ENCODE results near the gene ELOVL5.

Gene ELOVL5

DNA sequence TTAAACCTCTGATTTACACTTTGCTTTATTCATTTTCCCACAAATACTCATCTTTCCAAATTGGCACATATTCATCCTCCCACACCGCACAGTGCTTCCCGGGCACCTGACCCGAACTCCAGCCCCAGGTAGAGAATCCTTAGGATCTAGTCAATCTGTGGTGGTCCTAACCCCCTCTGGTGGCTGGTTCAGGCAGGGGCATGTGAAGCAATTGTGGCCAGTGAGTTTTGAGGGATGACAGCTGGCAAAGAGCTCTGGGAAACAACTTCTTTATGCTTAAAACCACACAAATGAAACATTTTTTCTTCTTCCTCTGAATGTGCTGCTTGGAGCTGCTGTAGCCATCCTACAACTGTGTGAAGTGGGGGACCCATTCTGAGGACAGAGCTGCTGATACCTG, 54.7 kb downstream of the ELOVL5 start:
- Mint-ChIP-seq H3K36me3 (ENCODE audit: low read depth) (peaks cover 54% of the 10 kb centered on the region), H3K9me3 (no peaks in the 10 kb centered on the region), H3K4me1 (ENCODE audit: low read depth) (peaks cover 84% of the 10 kb centered on the region), H3K27ac (no peak overlapping the region), H3K4me3 (no peak overlapping the region), H3K27me3 (no peaks in the 10 kb centered on the region)

DNA sequence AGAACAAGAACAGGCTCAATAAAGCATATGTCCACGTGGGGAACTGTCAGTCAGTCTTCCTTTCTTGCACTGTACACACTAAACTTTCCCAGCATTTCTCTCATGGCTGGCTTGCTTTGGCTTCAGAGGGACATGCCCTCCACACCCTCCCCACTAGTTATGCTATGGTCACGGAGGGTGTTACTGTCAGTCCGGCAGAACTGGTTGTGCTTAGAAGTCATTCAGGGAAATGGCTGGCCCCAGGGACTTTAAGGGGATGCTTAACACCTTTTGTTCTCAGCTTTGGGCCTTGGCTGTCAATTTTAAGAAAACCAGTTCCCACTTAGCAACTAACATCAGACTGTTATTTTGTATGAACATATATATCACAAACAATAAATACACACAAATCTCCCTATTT, 55.1 kb downstream of the ELOVL5 start:
- H3K9me3 Mint-ChIP-seq = no peaks in the 10 kb centered on the region
- H3K4me3 Mint-ChIP-seq = no peak overlapping the region
- H3K4me1 Mint-ChIP-seq (ENCODE audit: low read depth) = peaks cover 82% of the 10 kb centered on the region
- H3K27ac Mint-ChIP-seq = no peak overlapping the region
- no peaks in the 10 kb centered on the region for H3K27me3 Mint-ChIP-seq
- H3K36me3 Mint-ChIP-seq (ENCODE audit: low read depth) = peaks cover 51% of the 10 kb centered on the region

DNA sequence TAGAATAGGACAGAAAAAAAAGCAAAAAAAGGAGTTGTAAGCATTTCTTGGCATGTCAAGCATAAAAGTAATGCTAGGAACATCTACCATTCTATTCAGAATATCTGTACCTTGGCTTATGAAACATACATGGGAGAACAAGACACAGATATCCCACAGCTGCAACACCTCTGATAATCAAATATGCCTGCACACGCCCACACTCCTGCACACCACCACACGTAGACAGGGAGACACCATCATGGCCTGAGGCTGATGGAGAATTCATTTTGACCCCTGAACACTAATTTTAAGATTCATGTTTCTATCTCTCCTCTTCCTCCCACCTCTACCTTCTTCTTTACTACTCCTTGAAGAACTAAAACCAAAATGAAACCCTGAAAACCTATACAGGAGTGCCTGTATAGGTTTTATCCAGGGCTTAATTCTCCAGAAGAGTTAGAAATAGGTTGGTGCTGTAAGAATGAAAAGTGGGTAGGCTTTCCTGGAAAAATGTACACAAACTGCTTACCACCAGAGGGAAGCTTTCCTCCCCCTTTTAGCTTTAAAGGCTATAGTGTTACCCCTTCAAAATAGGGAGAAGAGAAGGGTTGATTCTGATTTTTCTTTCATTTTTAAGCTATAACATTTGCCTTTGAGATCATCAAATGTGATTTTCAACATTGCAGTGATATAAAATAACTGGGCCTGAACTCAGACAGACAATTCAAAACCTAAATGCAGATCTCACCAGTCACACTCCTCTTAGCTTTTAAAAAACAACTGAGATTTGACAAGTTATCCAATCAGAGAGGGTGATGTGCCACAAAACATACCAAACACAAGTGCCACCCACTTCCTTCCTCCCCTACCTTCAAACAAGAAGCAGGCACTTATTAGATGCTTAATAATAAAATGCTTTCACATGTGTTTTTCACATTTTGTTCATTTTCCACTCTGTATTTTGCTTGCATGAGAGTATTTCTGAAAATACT, 57.9 kb downstream of the ELOVL5 start:
- Mint-ChIP-seq H3K9me3 (no peaks in the 10 kb centered on the region), H3K27ac (peak overlapping the region; percentile 60), H3K4me3 (no peak overlapping the region), H3K4me1 (ENCODE audit: low read depth) (peaks cover 67% of the 10 kb centered on the region), H3K27me3 (no peaks in the 10 kb centered on the region), H3K36me3 (ENCODE audit: low read depth) (peaks cover 63% of the 10 kb centered on the region)

DNA sequence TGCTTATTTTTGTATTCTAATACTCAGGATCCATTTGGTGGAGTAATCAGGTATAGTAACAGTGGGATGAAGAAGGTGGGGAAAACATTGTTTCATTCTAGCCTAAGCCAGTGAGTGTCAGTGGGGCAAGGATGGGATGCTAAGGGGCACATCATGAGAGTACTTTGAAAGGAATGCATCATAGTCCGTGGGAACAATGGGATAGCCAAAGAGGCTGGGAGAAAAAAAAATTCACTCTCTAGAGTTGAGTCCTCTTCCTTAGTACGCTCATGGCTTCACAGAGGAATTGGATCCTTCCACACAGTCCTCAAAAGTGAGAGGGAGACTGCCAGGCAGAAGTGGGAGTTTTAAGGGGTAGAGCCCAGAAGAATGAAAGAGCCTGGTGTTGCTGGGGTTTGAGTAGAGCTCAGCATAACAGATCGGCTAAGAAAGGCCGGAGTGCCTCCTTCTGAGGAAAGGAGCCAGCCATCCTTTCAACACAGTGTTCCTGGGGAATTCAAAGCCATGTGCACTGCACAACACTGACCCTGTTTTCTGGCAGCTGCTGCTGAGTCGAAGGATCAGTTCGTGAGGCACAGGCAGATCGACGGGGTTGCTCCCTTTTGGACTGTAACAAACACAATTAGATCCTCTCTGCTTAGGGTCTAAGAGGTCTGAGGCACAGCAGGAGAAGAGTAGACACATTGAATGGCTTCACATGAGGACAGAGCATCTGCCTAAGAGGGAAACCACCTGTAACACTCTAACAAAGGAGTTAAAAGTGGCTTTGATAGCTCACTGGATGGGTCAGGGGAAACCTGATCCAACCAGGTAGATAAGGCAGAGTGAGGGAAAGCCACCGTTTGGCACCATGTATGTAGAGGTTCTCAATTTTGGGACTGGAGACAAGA, 61.2 kb downstream of the ELOVL5 start:
- Mint-ChIP-seq H3K36me3 (ENCODE audit: low read depth) (peaks cover 57% of the 10 kb centered on the region), H3K27me3 (no peaks in the 10 kb centered on the region), H3K9me3 (no peaks in the 10 kb centered on the region), H3K4me3 (no peak overlapping the region), H3K27ac (peak overlapping the region; percentile 75), H3K4me1 (ENCODE audit: low read depth) (peaks cover 67% of the 10 kb centered on the region)

DNA sequence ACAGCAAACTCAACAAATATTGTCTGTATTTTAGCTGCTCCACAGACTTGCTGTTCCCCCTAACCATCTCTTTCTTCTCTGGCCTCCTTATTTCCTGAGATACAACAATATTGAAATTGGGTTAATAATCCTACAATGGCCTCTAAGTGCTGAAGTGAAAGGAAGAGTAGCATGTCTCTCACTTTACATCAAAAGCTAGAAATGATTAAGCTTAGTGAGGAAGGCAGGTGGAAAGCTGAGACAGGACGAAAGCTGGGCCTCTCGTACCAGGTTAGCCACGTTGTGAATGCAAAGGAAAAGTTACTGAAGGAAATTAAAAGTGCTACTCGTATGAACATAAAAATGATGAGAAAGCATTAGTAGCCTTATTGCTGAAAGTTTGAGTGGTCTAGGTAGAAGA, 63.8 kb downstream of the ELOVL5 start:
- Mint-ChIP-seq H3K27me3 (no peaks in the 10 kb centered on the region), H3K4me1 (ENCODE audit: low read depth) (peaks cover 66% of the 10 kb centered on the region), H3K27ac (peak overlapping the region; percentile 5), H3K9me3 (no peaks in the 10 kb centered on the region), H3K36me3 (ENCODE audit: low read depth) (peaks cover 55% of the 10 kb centered on the region), H3K4me3 (no peak overlapping the region)

DNA sequence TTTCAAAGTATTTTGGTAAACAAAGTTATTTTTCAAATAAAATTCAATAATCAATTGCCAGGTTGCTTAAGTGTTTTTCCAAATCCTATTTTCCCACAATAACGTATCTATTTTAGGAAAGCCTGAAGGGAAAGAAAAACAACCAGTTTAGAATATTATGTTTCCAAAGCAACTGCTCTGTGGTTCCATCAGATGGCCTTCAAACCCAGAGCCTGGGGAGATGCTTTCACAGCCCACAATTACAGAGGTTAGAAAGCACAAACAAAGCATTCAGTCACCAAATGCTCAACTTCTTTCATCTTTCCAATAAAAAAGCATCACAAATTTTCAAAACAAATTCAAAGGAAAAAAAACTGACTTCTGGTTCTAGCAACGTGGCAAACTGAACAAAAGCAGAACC, 66.0 kb downstream of the ELOVL5 start:
- no peak overlapping the region for H3K4me3 Mint-ChIP-seq

DNA sequence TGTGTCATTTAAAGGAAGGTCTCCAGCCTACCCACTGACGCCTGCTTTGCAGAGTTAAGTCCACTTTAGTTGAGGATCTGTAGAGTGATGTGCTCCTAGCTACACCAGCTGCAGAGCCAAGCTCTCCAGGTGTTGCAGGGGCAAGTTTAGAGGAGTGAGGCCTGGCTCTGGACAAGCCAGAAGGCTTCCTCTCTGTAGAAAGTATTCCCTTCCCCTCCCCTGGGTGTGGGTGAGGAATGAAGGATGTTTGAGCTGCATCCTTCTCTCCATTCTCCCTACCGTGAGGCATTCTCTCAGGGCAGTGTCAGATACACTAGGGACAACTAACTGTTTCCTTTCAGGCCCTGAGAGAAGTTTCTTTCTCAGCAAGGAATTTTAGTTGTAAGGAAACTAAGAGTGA, 66.5 kb downstream of the ELOVL5 start:
- Mint-ChIP-seq H3K4me3 (no peak overlapping the region), H3K9me3 (no peaks in the 10 kb centered on the region), H3K4me1 (ENCODE audit: low read depth) (peaks cover 53% of the 10 kb centered on the region), H3K27ac (no peak overlapping the region), H3K27me3 (no peaks in the 10 kb centered on the region), H3K36me3 (ENCODE audit: low read depth) (peaks cover 57% of the 10 kb centered on the region)

More for the DNA sequence above, 66.0 kb downstream of the ELOVL5 start:
- H3K9me3 Mint-ChIP-seq = no peaks in the 10 kb centered on the region
- no peaks in the 10 kb centered on the region for H3K27me3 Mint-ChIP-seq
- H3K27ac Mint-ChIP-seq = no peak overlapping the region
- H3K36me3 Mint-ChIP-seq (ENCODE audit: low read depth) = peaks cover 57% of the 10 kb centered on the region
- peaks cover 53% of the 10 kb centered on the region for H3K4me1 Mint-ChIP-seq (ENCODE audit: low read depth)

DNA sequence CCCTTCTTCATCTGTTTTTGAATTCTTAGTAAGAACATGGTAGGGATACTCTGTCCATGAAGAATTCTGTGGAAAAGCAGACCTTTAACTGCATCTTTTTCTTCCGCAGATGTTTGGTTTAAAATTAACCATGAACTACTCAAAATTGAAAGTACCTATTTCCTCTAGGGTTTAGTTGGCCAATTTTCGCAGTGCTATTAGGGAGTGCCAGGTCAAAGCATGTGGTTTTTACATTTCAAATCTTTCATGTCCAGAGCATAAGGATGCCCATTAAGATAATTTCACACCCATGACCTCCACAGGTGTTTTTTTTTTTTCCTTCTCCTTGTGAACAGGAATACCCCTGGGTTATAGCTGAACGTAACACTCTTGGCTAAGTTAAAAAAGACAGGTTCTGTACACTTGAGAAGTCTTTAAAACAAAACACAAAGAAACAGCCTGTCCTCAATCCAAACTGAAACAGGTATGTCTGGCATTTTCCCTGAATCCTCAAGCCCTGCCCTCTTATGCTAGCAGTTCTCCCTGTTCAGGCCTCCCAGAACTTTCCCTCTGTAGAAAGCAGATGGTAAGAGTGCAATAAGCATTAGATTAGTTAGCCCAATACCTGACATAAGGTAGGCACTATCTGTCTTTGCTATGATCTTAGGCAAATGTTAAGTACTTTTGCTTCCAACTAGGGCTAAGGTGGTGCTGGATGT, 67.1 kb downstream of the ELOVL5 start:
- Mint-ChIP-seq H3K27me3 (no peaks in the 10 kb centered on the region), H3K4me3 (no peak overlapping the region), H3K9me3 (no peaks in the 10 kb centered on the region), H3K36me3 (ENCODE audit: low read depth) (peaks cover 57% of the 10 kb centered on the region), H3K27ac (peak overlapping the region; percentile 28), H3K4me1 (ENCODE audit: low read depth) (peaks cover 53% of the 10 kb centered on the region)

DNA sequence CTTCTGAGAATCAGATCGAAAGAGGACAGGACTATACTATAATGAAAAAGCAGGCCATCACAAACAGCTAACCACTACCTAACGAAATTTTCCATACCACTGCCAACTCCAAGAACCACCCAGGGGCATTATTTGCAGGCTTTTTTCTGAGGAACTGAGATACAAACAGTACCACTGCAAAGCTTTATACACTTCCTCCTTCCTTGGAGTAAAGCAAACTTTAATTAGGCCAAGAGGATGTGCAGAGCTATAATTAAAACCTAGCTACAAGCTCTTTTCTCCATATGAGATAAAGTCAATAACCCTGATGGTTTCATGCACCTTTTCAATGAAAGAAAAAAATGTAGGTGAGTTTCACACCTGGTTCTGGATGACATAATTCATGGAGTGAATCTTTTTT, 68.5 kb downstream of the ELOVL5 start:
- Mint-ChIP-seq H3K4me1 (ENCODE audit: low read depth) (peaks cover 52% of the 10 kb centered on the region), H3K27me3 (no peaks in the 10 kb centered on the region), H3K9me3 (no peaks in the 10 kb centered on the region), H3K27ac (peak overlapping the region; percentile 50), H3K36me3 (ENCODE audit: low read depth) (peaks cover 68% of the 10 kb centered on the region), H3K4me3 (no peak overlapping the region)

DNA sequence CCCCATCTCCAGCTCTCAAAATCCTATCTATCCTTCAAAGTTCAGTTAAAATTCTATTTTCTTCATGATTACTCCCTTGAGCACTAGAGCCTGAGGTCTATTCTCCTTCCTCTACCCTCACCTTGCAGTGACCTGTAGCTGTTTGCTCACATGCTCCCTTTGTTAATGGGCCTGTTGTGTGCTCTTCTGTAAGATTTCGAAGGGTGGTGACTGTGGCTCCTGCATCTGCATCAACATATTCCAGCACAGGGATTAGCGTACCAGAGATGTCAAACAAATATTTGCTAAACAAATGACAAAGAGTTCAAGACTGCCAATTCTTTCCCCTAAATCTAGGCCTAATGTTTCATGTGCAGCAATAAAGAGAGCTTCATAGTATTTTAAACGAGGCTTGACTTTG, 69.5 kb downstream of the ELOVL5 start:
- Mint-ChIP-seq H3K9me3 (no peaks in the 10 kb centered on the region), H3K36me3 (ENCODE audit: low read depth) (peaks cover 77% of the 10 kb centered on the region), H3K27ac (no peak overlapping the region), H3K27me3 (no peaks in the 10 kb centered on the region), H3K4me3 (no peak overlapping the region), H3K4me1 (ENCODE audit: low read depth) (peaks cover 43% of the 10 kb centered on the region)

DNA sequence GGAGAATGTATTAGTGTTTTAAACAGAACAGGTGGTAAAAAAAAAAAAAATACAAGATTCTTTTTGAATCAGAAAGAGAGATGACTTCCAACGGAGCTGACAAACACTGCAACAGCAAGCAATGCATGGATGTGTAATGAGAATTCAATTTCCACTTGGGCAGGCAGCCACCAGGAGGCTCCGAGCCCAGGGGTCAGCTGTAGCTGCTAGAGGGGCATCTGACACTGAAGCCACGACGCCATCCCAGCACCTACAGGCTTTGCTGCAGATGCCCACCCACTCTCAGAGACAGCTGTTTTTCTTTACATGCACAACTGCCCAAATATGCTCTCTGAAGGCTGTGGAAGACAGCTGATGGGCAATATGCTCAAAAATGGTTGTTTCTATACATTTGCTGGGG, 75.4 kb downstream of the ELOVL5 start:
- Mint-ChIP-seq H3K4me1 (ENCODE audit: low read depth) (peaks cover 7% of the 10 kb centered on the region), H3K27me3 (no peaks in the 10 kb centered on the region), H3K9me3 (no peaks in the 10 kb centered on the region), H3K27ac (no peak overlapping the region), H3K36me3 (ENCODE audit: low read depth) (peaks cover 87% of the 10 kb centered on the region), H3K4me3 (no peak overlapping the region)

DNA sequence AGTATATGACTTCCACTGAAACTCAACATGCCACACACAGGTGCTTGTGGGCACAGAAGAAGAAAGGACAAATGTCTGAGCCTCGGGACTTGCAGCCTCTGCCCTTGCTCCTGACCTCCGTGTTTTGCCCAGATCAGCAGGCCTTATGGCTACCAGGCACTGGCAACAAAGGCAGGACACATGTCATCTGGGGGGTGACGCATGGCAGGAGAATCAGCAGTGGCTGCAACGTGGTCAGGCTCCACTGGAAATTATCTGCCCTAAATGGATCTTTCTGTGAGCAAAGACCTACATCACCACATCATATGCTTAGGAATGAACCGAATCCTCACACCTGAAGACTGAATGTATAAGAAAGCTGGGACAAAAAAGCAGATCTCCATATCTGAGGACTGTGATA, 78.9 kb downstream of the ELOVL5 start:
- H3K4me3 Mint-ChIP-seq = no peak overlapping the region
- H3K4me1 Mint-ChIP-seq (ENCODE audit: low read depth) = peaks cover 10% of the 10 kb centered on the region
- H3K36me3 Mint-ChIP-seq (ENCODE audit: low read depth) = peaks cover 85% of the 10 kb centered on the region
- H3K27me3 Mint-ChIP-seq = no peaks in the 10 kb centered on the region
- no peaks in the 10 kb centered on the region for H3K9me3 Mint-ChIP-seq
- H3K27ac Mint-ChIP-seq = no peak overlapping the region

DNA sequence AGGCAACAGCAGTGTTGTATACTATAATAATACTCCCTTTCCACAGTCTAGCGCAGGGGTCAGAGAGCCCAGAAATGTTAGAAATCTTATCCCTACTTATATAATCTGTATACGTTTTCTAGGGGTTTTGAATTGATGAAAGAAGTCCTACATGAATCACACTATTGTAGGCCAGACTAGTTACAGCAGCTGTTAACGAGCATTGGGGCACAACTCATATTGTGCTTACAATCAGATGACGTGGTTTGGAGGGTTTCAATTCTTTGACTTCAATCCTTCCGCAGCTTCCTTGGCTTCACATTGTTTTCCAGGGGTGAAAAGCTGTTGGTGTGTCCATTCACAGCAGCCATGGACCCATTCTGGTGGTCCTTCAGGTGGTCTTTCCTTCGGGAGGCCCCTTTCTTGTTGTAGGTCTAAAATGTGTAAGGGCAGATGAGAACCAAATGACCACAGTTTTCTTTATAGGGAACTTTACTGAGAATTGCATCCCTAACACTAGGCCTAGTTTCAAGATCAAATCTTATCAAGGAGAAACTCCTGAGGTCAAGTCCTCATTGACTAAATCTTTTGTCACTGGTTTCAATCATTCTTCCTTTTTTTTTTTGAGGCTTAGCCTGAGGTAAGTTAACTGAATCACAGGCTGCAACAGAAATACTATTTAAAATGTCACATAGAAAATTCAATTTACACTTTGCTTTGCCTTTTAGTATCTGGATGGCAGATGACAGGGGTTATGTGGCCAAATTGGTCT, 79.7 kb downstream of the ELOVL5 start:
- Mint-ChIP-seq H3K27ac (no peak overlapping the region), H3K9me3 (no peaks in the 10 kb centered on the region), H3K27me3 (no peaks in the 10 kb centered on the region), H3K36me3 (ENCODE audit: low read depth) (peaks cover 85% of the 10 kb centered on the region), H3K4me1 (ENCODE audit: low read depth) (peaks cover 12% of the 10 kb centered on the region), H3K4me3 (no peak overlapping the region)

DNA sequence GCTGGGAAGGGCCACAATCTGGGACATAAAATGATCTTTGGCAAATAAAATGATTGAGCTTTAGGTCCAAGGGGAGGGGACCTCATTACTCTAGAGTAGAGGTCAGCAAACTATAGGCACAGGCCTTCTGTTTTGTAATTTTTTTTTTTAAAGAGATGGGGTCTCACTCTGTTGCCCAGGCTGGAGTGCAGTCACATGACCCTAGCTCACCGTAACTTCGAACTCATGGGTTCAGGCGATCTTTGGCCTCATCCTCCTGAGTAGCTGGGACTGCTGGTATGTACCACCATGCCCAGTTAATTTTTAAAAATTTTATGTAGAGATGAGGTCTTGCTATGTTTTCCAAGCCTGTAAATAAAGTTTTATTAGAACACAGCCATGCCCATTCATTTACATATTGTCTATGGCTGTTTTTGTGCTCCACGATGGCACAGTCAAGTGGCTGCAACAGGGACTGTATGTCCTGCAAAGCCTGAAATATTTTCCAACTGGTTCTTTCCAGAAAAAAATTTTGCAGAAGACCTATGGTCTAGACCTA, 82.1 kb downstream of the ELOVL5 start:
- peaks cover 81% of the 10 kb centered on the region for H3K36me3 Mint-ChIP-seq (ENCODE audit: low read depth)

More for the DNA sequence above, 82.1 kb downstream of the ELOVL5 start:
- Mint-ChIP-seq H3K4me1 (ENCODE audit: low read depth) (peaks cover 12% of the 10 kb centered on the region), H3K9me3 (no peaks in the 10 kb centered on the region), H3K4me3 (no peak overlapping the region), H3K27me3 (no peaks in the 10 kb centered on the region), H3K27ac (no peak overlapping the region)

Data from stimulated activated naive CD8-positive, alpha-beta T cell treated with anti-CD3 and anti-CD28 coated beads, Interleukin-15, Interleukin-2, amounts not matched to agents 100 ng/mL and 50 ng/mL, for 24 hours (primary cell).